Neural progenitor cell (in vitro differentiated cells): ENCODE results near the gene NEURL1.

ENCODE experiments used
- EZH2 ChIP-seq: fragments of 200-600 bp; sonication (generic); IDR thresholded peaks from 2 replicates; pipeline ENCODE4 v1.6.1; 2017; ENCODE audit warnings: antibody characterized with exemption, mild to moderate bottlenecking, moderate library complexity
- EZH2phosphoT487 ChIP-seq: fragments of 200-600 bp; sonication (generic); IDR thresholded peaks from 2 replicates; pipeline ENCODE4 v1.6.1; 2017; ENCODE audit warnings: antibody characterized with exemption
- TF ChIP-seq, protein P1 (sequence below): fragments of 200-600 bp; sonication (generic); IDR thresholded peaks from 2 replicates; pipeline ENCODE4 v1.5.1; 2017; ENCODE audit warnings: antibody characterized with exemption, mild to moderate bottlenecking

DNA sequence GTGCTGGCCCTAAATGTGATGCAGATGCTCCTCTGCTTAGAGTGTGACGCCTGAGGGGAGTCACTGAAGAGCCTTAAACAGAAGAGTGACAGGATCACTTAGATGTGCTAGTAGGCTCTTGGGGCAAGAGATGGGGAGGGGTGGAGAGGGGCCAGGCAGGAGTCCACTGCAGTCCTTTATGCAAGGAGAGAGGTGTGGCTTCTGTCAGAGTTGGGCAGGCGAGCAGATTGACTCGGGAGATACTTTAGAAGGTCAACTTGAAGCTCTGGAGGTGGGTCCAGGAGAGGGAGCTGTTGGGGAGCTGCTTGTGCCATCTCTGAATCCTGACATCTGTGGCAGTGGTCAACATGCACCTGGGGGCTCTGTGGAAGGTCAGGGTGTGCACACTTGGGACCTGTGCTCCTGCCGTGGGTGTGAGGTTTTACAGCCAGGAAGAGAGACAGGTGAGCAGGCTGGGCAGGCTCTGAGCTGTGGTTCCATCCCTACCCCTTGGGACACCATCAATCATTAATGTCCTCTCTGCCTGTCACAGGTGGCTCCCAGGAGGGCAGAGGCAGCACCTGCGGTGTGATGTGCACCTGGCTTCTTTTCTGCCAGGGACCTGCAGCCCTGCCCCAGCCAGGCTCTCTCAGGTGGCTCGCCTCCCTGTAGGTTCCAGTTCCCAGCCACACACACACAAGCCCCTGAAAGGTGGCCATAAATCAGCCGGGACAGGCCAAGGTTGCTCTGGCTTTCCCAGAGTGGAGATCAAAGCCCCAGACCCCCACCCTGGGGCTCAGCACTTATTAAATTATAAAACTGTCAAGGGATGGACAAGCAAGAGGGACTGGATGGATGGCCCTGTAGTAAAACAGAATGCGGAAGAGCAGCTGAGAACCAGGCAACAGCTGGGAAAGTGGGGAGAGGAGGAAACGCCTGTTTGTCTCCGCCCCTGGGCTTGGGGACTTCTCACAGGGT is 14.0 kb downstream of the NEURL1 start:
- TF ChIP-seq, protein P1, sequence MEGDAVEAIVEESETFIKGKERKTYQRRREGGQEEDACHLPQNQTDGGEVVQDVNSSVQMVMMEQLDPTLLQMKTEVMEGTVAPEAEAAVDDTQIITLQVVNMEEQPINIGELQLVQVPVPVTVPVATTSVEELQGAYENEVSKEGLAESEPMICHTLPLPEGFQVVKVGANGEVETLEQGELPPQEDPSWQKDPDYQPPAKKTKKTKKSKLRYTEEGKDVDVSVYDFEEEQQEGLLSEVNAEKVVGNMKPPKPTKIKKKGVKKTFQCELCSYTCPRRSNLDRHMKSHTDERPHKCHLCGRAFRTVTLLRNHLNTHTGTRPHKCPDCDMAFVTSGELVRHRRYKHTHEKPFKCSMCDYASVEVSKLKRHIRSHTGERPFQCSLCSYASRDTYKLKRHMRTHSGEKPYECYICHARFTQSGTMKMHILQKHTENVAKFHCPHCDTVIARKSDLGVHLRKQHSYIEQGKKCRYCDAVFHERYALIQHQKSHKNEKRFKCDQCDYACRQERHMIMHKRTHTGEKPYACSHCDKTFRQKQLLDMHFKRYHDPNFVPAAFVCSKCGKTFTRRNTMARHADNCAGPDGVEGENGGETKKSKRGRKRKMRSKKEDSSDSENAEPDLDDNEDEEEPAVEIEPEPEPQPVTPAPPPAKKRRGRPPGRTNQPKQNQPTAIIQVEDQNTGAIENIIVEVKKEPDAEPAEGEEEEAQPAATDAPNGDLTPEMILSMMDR: no peak
- no peak for TF ChIP-seq EZH2
- TF ChIP-seq EZH2phosphoT487: no peak
